Activated CD8-positive, alpha-beta T cell treated with anti-CD3 and anti-CD28 coated beads for 36 hours (primary cell): ENCODE results near the gene CASQ2. TPM values are rescaled to one million over a fixed set of nuclear protein-coding genes. Genes with fewer than 3 reads are reported as not detected.

ENCODE experiments used
- ATAC-seq: fragments of 200-7000 bp; cut with Tn5 transposase; one replicate; pipeline ENCODE4 v1.10.0; 2021; ENCODE audit warnings: mild to moderate bottlenecking, moderate library complexity
- CTCF ChIA-PET: fragments of 350-600 bp; sonication (Branson Sonifier 250); formaldehyde crosslinking; loops from one replicate; lab custom pipeline; 2021; ENCODE audit warnings: antibody characterized with exemption; lab: Charles Lee
- POLR2A ChIA-PET: fragments of 350-600 bp; sonication (Branson Sonifier 250); formaldehyde crosslinking; loops from one replicate; lab custom pipeline; 2021; ENCODE audit warnings: antibody characterized with exemption; lab: Charles Lee
- DNase-seq: peaks from one replicate; pipeline ENCODE4 v3.0.0-alpha.2; 2020
- H3K27ac Mint-ChIP-seq: one replicate; pipeline ENCODE4 v1.8.0; 2021; ENCODE audit warnings: mild to moderate bottlenecking, mixed read lengths
- H3K27me3 Mint-ChIP-seq: one replicate; pipeline ENCODE4 v1.8.0; 2021; ENCODE audit warnings: mixed read lengths
- H3K36me3 Mint-ChIP-seq: one replicate; pipeline ENCODE4 v1.8.0; 2021; ENCODE audit warnings: low read depth, mixed read lengths
- H3K4me1 Mint-ChIP-seq: one replicate; pipeline ENCODE4 v1.8.0; 2021; ENCODE audit warnings: low read depth, mixed read lengths
- H3K4me3 Mint-ChIP-seq: one replicate; pipeline ENCODE4 v1.8.0; 2021; ENCODE audit warnings: mild to moderate bottlenecking, moderate library complexity, mixed read lengths
- H3K9me3 Mint-ChIP-seq: one replicate; pipeline ENCODE4 v1.8.0; 2021; ENCODE audit warnings: mixed read lengths
- intact Hi-C: fragments of 100-400 bp; cut with micrococcal nuclease; formaldehyde crosslinking; loops from one replicate; pipeline ENCODE4 v1.10.0; 2022
- total RNA-seq, 2 experiments: library from RNA; stranded (reverse); gene quantifications; one replicate each; pipeline ENCODE4 v1.2.3, GENCODE V29; 2021
- TF ChIP-seq, protein P1 (sequence below): fragments of 200-600 bp; IDR thresholded peaks from one replicate; pipeline ENCODE4 v1.8.0; 2022; ENCODE audit warnings: antibody characterized with exemption, mild to moderate bottlenecking

CASQ2 gene
- total RNA-seq, 2 experiments from 2014 or later, result not detected

DNA sequence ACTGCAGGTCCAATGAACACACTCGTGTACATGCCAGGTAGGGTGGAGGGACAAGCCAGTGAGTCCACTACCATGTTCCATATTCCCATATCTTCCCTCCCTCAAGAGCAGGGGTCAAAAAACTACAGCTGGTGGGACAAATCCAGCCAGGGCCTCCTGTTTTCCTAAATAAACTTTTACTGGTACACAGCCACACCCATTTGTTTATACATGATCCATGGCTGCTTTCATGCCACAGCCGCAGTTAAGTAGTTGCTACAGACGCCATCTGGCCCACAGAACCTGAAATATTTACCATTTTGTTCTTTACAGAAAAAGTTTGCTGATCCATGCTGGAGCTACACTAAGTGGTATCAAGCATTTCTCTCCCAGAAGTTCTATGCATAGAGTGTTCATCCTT is 42.4 kb downstream of the CASQ2 start:
- Mint-ChIP-seq H3K36me3 (no peaks in the 10 kb centered on the region), H3K27me3 (no peaks in the 10 kb centered on the region), H3K4me1 (no peaks in the 10 kb centered on the region), H3K4me3 (no peak overlapping the region), H3K27ac (no peak overlapping the region), H3K9me3 (no peaks in the 10 kb centered on the region)
- ATAC-seq (no peak), DNase-seq (no peak)
- POLR2A ChIA-PET, result no interaction called here
- CTCF ChIA-PET, result no interaction called here
- intact Hi-C loops, result no loop called here
- TF ChIP-seq, protein P1, sequence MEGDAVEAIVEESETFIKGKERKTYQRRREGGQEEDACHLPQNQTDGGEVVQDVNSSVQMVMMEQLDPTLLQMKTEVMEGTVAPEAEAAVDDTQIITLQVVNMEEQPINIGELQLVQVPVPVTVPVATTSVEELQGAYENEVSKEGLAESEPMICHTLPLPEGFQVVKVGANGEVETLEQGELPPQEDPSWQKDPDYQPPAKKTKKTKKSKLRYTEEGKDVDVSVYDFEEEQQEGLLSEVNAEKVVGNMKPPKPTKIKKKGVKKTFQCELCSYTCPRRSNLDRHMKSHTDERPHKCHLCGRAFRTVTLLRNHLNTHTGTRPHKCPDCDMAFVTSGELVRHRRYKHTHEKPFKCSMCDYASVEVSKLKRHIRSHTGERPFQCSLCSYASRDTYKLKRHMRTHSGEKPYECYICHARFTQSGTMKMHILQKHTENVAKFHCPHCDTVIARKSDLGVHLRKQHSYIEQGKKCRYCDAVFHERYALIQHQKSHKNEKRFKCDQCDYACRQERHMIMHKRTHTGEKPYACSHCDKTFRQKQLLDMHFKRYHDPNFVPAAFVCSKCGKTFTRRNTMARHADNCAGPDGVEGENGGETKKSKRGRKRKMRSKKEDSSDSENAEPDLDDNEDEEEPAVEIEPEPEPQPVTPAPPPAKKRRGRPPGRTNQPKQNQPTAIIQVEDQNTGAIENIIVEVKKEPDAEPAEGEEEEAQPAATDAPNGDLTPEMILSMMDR, result no peak

DNA sequence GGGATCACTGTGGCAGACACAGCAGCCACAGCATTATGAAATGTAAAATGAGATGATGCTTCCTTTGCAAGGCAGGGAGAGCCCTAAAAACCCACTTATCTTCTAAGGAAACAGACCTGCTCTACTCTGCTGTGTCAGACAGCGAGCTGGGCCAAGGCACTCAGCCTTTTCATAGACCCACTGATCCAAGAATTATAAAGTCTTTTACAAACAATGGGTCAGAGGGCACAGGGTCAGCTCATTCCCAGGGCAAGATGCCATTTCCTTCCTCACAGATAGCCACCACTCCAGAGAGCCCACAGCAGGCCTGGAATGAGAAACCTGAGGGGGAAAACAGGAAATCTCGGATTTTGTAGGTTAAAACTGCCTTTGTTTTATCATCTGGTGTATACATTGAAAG is 42.9 kb downstream of the CASQ2 start:
- no peak for ATAC-seq

DNA sequence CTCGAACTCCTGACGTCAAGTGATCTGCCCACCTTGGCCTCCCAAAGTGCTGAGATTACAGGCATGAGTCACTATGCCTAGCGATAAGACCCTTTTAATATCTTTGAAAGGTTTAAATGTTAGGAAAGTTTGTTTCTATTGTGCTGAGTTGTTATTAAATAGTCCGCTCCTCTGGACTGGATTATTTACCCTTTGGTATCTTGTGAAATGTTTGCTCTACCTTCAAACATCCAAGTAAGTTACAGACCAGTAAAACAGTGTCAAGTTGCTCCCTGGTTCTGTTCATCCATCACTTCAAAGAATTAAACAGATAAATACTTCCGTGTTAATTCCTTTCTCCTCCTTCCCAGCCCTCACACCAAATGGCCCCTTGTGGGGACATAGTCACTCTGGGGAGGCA is 44.8 kb downstream of the CASQ2 start:
- Mint-ChIP-seq H3K27me3 (no peaks in the 10 kb centered on the region), H3K9me3 (no peaks in the 10 kb centered on the region), H3K36me3 (no peaks in the 10 kb centered on the region), H3K4me1 (no peaks in the 10 kb centered on the region), H3K4me3 (no peak overlapping the region), H3K27ac (no peak overlapping the region)
- CTCF ChIA-PET, result interaction anchor here (1.6 kb wide), 1 partner anchor 17 kb away, joined by 6 read pairs; no protein-coding TSS in a partner anchor
- no peak for ATAC-seq
- intact Hi-C loops, result no loop called here
- TF ChIP-seq, protein P1, result no peak
- POLR2A ChIA-PET, result no interaction called here
- DNase-seq, result no peak

More for the DNA sequence above, 42.9 kb downstream of the CASQ2 start:
- intact Hi-C loops, result no loop called here
- TF ChIP-seq, protein P1, result no peak
- DNase-seq, result no peak
- Mint-ChIP-seq H3K4me1 (no peaks in the 10 kb centered on the region), H3K36me3 (no peaks in the 10 kb centered on the region), H3K27ac (no peak overlapping the region), H3K9me3 (no peaks in the 10 kb centered on the region), H3K4me3 (no peak overlapping the region), H3K27me3 (no peaks in the 10 kb centered on the region)
- ChIA-PET CTCF (interaction anchor here (1.6 kb wide), 1 partner anchor 19 kb away, joined by 6 read pairs; no protein-coding TSS in a partner anchor), POLR2A (no interaction called here)

DNA sequence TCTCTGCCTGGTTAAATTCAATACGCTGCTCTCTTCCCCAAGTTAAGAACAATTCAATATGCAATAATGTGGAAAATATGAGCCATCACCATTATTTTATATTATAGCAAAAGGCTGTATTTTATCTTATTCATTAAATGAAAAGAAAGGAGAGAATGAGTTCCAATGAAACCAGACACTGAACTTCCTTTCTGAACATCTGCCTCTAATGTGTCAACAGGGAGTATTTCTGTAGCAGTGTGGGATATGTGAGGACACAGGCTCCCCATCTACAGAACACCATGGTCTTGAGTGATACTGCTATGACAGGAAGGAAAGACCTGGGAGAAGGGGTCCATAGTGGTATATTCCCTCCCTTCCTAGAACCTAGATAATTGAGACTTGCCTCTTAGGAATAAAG is 46.3 kb downstream of the CASQ2 start:
- peaks cover under 1% of the 10 kb centered on the region for H3K27me3 Mint-ChIP-seq
- no peak overlapping the region for H3K27ac Mint-ChIP-seq
- DNase-seq, result no peak
- no peaks in the 10 kb centered on the region for H3K9me3 Mint-ChIP-seq
- H3K4me3 Mint-ChIP-seq, result no peak overlapping the region
- ChIA-PET CTCF (no interaction called here), POLR2A (no interaction called here)
- ATAC-seq, result no peak
- TF ChIP-seq, protein P1, result no peak
- H3K36me3 Mint-ChIP-seq, result no peaks in the 10 kb centered on the region
- no peaks in the 10 kb centered on the region for H3K4me1 Mint-ChIP-seq
- intact Hi-C loops, result no loop called here

DNA sequence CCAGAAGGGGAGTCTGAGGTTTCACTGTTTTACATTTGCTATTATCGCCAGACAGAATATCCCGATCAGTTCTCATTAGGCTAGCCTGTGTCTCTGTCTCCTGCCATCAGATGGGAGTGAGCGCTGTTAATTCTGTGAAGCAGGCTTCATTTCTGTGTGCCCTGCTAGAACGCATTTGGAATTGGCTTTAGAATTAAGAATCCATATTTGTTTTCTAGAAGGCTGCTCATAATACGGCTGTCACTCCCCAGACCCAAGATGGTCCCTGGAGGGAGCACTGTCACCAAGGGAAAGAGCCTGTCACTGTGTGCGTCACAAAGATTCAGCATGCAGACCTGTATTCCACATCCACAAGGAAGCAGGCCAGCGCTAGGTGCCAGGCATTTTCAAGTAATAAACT is 49.2 kb downstream of the CASQ2 start:
- TF ChIP-seq, protein P1, result no peak
- POLR2A ChIA-PET, result no interaction called here
- Mint-ChIP-seq H3K27me3 (peaks cover 2% of the 10 kb centered on the region), H3K4me1 (no peaks in the 10 kb centered on the region), H3K36me3 (no peaks in the 10 kb centered on the region), H3K27ac (no peak overlapping the region), H3K9me3 (no peaks in the 10 kb centered on the region), H3K4me3 (no peak overlapping the region)
- CTCF ChIA-PET, result interaction anchor here (3.6 kb wide), 1 partner anchor 12 kb away, joined by 30 read pairs; no protein-coding TSS in a partner anchor
- DNase-seq (no peak), ATAC-seq (no peak)
- intact Hi-C loops, result loop anchor here (5.0 kb wide), 1 partner anchor 53 kb away; no protein-coding TSS in a partner anchor
